Suprapubic skin (tissue), 4 donors: ENCODE measurements around the gene DPY19L1. TPM values are rescaled to one million over a fixed set of nuclear protein-coding genes. Genes with fewer than 3 reads are reported as not detected.
"Not testable (repeated sequence)": the region's sequence is repeated elsewhere in the genome, so short reads cannot be mapped to it uniquely, and the experiment has no call there.

ENCODE experiments used
- DNase-seq, 2 donors: peaks; one replicate each; pipeline ENCODE4 v3.0.0-alpha.2; 2019; ENCODE audit warnings: low spot score in 2 of 2
- H3K27ac ChIP-seq: fragments of 200-600 bp; sonication (generic); one replicate; pipeline ENCODE4 v1.5.1; 2019
- H3K27me3 ChIP-seq: fragments of 200-600 bp; sonication (generic); one replicate; pipeline ENCODE4 v1.5.1; 2019
- H3K36me3 ChIP-seq: fragments of 200-600 bp; sonication (generic); one replicate; pipeline ENCODE4 v1.5.1; 2019
- H3K4me1 ChIP-seq: fragments of 200-600 bp; sonication (generic); one replicate; pipeline ENCODE4 v1.5.1; 2019
- H3K4me3 ChIP-seq: fragments of 200-600 bp; sonication (generic); one replicate; pipeline ENCODE4 v1.5.1; 2019; ENCODE audit warnings: mild to moderate bottlenecking
- H3K9me3 ChIP-seq: fragments of 200-600 bp; sonication (generic); one replicate; pipeline ENCODE4 v1.5.1; 2019
- CTCF ChIP-seq, 2 donors: fragments of 200-600 bp in 1 of 2; fragments of 450-650 bp in 1 of 2; sonication (generic) in 1 of 2; IDR thresholded peaks; one replicate each; pipeline ENCODE4 v1.5.1; 2016 to 2019; ENCODE audit warnings: antibody characterized with exemption in 2 of 2, mild to moderate bottlenecking in 1 of 2, moderate library complexity in 1 of 2
- EP300 ChIP-seq: sonication (generic); formaldehyde crosslinking; IDR thresholded peaks from one replicate; pipeline ENCODE4 v1.6.1; 2017; ENCODE audit warnings: antibody characterized with exemption
- POLR2A ChIP-seq, 2 donors: fragments of 450-650 bp; IDR thresholded peaks; one replicate each; pipeline ENCODE4 v1.6.1; 2017; ENCODE audit warnings: antibody characterized with exemption in 2 of 2, mild to moderate bottlenecking in 2 of 2, moderate library complexity in 2 of 2
- POLR2AphosphoS5 ChIP-seq, 3 donors: sonication (generic); formaldehyde crosslinking; IDR thresholded peaks; one replicate each; pipeline ENCODE4 v1.6.1; 2017; ENCODE audit warnings: antibody characterized with exemption in 3 of 3
- WGBS: methylation state at CpG from one replicate; pipeline ENCODE4 v1.1.5; 2018; 5-methylcytosine and 5-hydroxymethylcytosine counted together
- total RNA-seq, 4 donors: library from RNA; depleted of rRNA; stranded (reverse); fragments of >200 nt; gene quantifications; one replicate each; pipeline ENCODE4 v1.1.0, GENCODE V29; 2016

The DPY19L1 gene
- total RNA-seq, 4 donors from 2014 or later = 8.1 to 13.4 (median 10.9) TPM

- 96% methylated on average over 1 of the region's 1 CpG for WGBS
- no peaks in the 10 kb centered on the region for H3K4me1 ChIP-seq
- H3K4me3 ChIP-seq = no peak overlapping the region
- H3K9me3 ChIP-seq = no peaks in the 10 kb centered on the region
- no peaks in the 10 kb centered on the region for H3K27me3 ChIP-seq
- no peak overlapping the region for H3K27ac ChIP-seq
- TF ChIP-seq POLR2AphosphoS5 (IDR thresholded peaks at IDR 0.05) = no peak
- no peak for TF ChIP-seq EP300
- no peak for TF ChIP-seq CTCF (IDR thresholded peaks at IDR 0.05)
- no peak for TF ChIP-seq POLR2A (IDR thresholded peaks at IDR 0.05)
- no peak for DNase-seq
- H3K36me3 ChIP-seq = no peaks in the 10 kb centered on the region
These were observed 79.3 kb downstream of the DPY19L1 start for GRCh38 chr7:34958021-34958420.

GRCh38 chr7:34952822-34953221 lies 84.5 kb downstream of the DPY19L1 start:
- Histone ChIP-seq H3K27ac (no peak overlapping the region), H3K4me1 (no peaks in the 10 kb centered on the region), H3K36me3 (no peaks in the 10 kb centered on the region), H3K27me3 (no peaks in the 10 kb centered on the region), H3K9me3 (no peaks in the 10 kb centered on the region), H3K4me3 (no peak overlapping the region)
- WGBS = 89% methylated on average over 3 of the region's 3 CpGs
- TF ChIP-seq CTCF (IDR thresholded peaks at IDR 0.05) = no peak
- no peak for TF ChIP-seq POLR2AphosphoS5 (IDR thresholded peaks at IDR 0.05)
- TF ChIP-seq POLR2A (IDR thresholded peaks at IDR 0.05) = no peak
- no peak for TF ChIP-seq EP300
- DNase-seq = no peak

- H3K27me3 ChIP-seq = no peaks in the 10 kb centered on the region
- no peaks in the 10 kb centered on the region for H3K4me1 ChIP-seq
- H3K27ac ChIP-seq = no peak overlapping the region
- TF ChIP-seq POLR2A (IDR thresholded peaks at IDR 0.05) = no peak
- no peak for TF ChIP-seq POLR2AphosphoS5 (IDR thresholded peaks at IDR 0.05)
- no peak for TF ChIP-seq EP300
- no peak for TF ChIP-seq CTCF (IDR thresholded peaks at IDR 0.05)
- H3K4me3 ChIP-seq = no peak overlapping the region
- H3K9me3 ChIP-seq = no peaks in the 10 kb centered on the region
- no peaks in the 10 kb centered on the region for H3K36me3 ChIP-seq
- DNase-seq = no peak
These were observed 87.9 kb downstream of the DPY19L1 start for GRCh38 chr7:34949361-34949760.

- not testable (repeated sequence) for H3K4me1 ChIP-seq, H3K36me3 ChIP-seq, H3K27me3 ChIP-seq, H3K27ac ChIP-seq, H3K9me3 ChIP-seq, DNase-seq, H3K4me3 ChIP-seq
- 82% methylated on average over 2 of the region's 2 CpGs for WGBS
These were observed 89.9 kb downstream of the DPY19L1 start for GRCh38 chr7:34947427-34947826.

- H3K36me3 ChIP-seq = no peaks in the 10 kb centered on the region
- 93% methylated on average over 4 of the region's 4 CpGs for WGBS
- DNase-seq = no peak
- no peak overlapping the region for H3K4me3 ChIP-seq
- H3K27ac ChIP-seq = no peak overlapping the region
- no peaks in the 10 kb centered on the region for H3K4me1 ChIP-seq
- no peaks in the 10 kb centered on the region for H3K9me3 ChIP-seq
- no peak for TF ChIP-seq POLR2A (IDR thresholded peaks at IDR 0.05)
- TF ChIP-seq POLR2AphosphoS5 (IDR thresholded peaks at IDR 0.05) = no peak
- no peak for TF ChIP-seq EP300
- no peak for TF ChIP-seq CTCF (IDR thresholded peaks at IDR 0.05)
- no peaks in the 10 kb centered on the region for H3K27me3 ChIP-seq
These were observed 90.8 kb downstream of the DPY19L1 start for GRCh38 chr7:34946486-34946885.

GRCh38 chr7:34945894-34946477 lies 91.3 kb downstream of the DPY19L1 start:
- not testable (repeated sequence) for H3K4me3 ChIP-seq, H3K27me3 ChIP-seq, DNase-seq, H3K27ac ChIP-seq, H3K36me3 ChIP-seq, H3K4me1 ChIP-seq, H3K9me3 ChIP-seq
- WGBS = 64% methylated on average over 7 of the region's 7 CpGs
